IMR-90 (cell line): Measurements from ENCODE around the gene AJAP1. TPM values are rescaled to one million over a fixed set of nuclear protein-coding genes. Genes with fewer than 3 reads are reported as not detected.

Source experiments
- ATAC-seq: fragments of 200-7000 bp; cut with Tn5 transposase; 2 replicates; pipeline ENCODE4 v1.9.1; 2020; ENCODE audit warnings: low read depth, mild to moderate bottlenecking, moderate library complexity
- BruUV-seq: library from RNA; stranded (reverse); fragments of 400-500 nt; replicated peaks from 2 replicates; lab custom pipeline; 2021; lab: Mats Ljungman, UMichigan
- CTCF ChIA-PET: fragments of 300-600 bp; formaldehyde crosslinking; extraction: SDS; loops from one replicate; lab custom pipeline; 2021; ENCODE audit warnings: antibody characterized with exemption; lab: Yijun Ruan, JAX
- POLR2A ChIA-PET: fragments of 300-600 bp; sonication (Branson Sonifier 250); formaldehyde crosslinking; loops from one replicate; lab custom pipeline; 2022; ENCODE audit warnings: antibody characterized with exemption; ENCODE audit not compliant: unreplicated experiment; lab: Charles Lee
- DNase-seq: peaks from one replicate; pipeline ENCODE4 v3.0.0; 2013
- H2AFZ ChIP-seq: replicated peaks from 2 replicates; pipeline ENCODE3; 2013; ENCODE audit warnings: low read length, mild to moderate bottlenecking; ENCODE audit not compliant: poor library complexity
- H2AK5ac ChIP-seq: 2 replicates; pipeline ENCODE4 v1.6.1; 2013; ENCODE audit warnings: low read depth, low read length, inconsistent platforms
- H2AK9ac ChIP-seq: replicated peaks from 2 replicates; pipeline ENCODE3; 2013; ENCODE audit warnings: mild to moderate bottlenecking, low read depth, low read length, moderate library complexity; ENCODE audit not compliant: poor library complexity
- H2BK120ac ChIP-seq: 2 replicates; pipeline ENCODE4 v1.6.1; 2013; ENCODE audit warnings: low read depth, low read length, inconsistent platforms
- H2BK15ac ChIP-seq: 3 replicates; pipeline ENCODE4 v1.6.1; 2013; ENCODE audit warnings: low read depth, low read length, inconsistent platforms
- H2BK20ac ChIP-seq: 2 replicates; pipeline ENCODE4 v1.6.1; 2013; ENCODE audit warnings: low read depth, mild to moderate bottlenecking, inconsistent platforms, low read length, moderate library complexity
- H2BK5ac ChIP-seq: 2 replicates; pipeline ENCODE4 v1.6.1; 2013; ENCODE audit warnings: mild to moderate bottlenecking, low read depth, low read length, inconsistent platforms; ENCODE audit not compliant: poor library complexity, severe bottlenecking
- H3K14ac ChIP-seq: replicated peaks from 2 replicates; pipeline ENCODE4 v1.6.1; 2013; ENCODE audit warnings: low read depth, low read length, inconsistent platforms
- H3K18ac ChIP-seq: 2 replicates; pipeline ENCODE4 v1.6.1; 2013; ENCODE audit warnings: low read depth, low read length, control low read depth
- H3K23ac ChIP-seq: 2 replicates; pipeline ENCODE4 v1.6.1; 2013; ENCODE audit warnings: low read depth, low read length, inconsistent platforms
- H3K27ac ChIP-seq: 2 replicates; pipeline ENCODE4 v1.5.1; 2013; ENCODE audit warnings: mild to moderate bottlenecking, control low read depth, low read length; ENCODE audit not compliant: insufficient read depth
- H3K27me3 ChIP-seq: 2 replicates; pipeline ENCODE4 v1.6.1; 2013; ENCODE audit warnings: low read length; ENCODE audit not compliant: control insufficient read depth, insufficient read depth
- H3K36me3 ChIP-seq: 2 replicates; pipeline ENCODE4 v1.6.1; 2013; ENCODE audit warnings: low read length, mixed read lengths; ENCODE audit not compliant: control insufficient read depth, insufficient read depth
- H3K4ac ChIP-seq: 2 replicates; pipeline ENCODE4 v1.6.1; 2013; ENCODE audit warnings: low read depth, low read length, inconsistent platforms
- H3K4me1 ChIP-seq: 2 replicates; pipeline ENCODE4 v1.6.1; 2013; ENCODE audit warnings: low read length, mixed read lengths; ENCODE audit not compliant: control insufficient read depth, insufficient read depth
- H3K4me2 ChIP-seq: 2 replicates; pipeline ENCODE4 v1.6.1; 2013; ENCODE audit warnings: low read depth, mild to moderate bottlenecking, control low read depth, low read length, moderate library complexity
- H3K4me3 ChIP-seq: 2 replicates; pipeline ENCODE4 v1.5.1; 2013; ENCODE audit warnings: low read depth, mild to moderate bottlenecking, control low read depth, low read length, moderate library complexity; ENCODE audit not compliant: insufficient read depth
- H3K56ac ChIP-seq: 2 replicates; pipeline ENCODE4 v1.6.1; 2013; ENCODE audit warnings: low read length, inconsistent platforms; ENCODE audit not compliant: insufficient read depth; ENCODE audit errors: extremely low read depth
- H3K79me1 ChIP-seq, 2 experiments: 2 replicates each; pipeline ENCODE4 v1.6.1; 2013; ENCODE audit warnings: low read length in 2 of 2, inconsistent platforms in 1 of 2, low read depth in 1 of 2
- H3K9ac ChIP-seq: 2 replicates; pipeline ENCODE4 v1.6.1; 2013; ENCODE audit warnings: low read depth, low read length, control low read depth
- H3K9me1 ChIP-seq: 2 replicates; pipeline ENCODE4 v1.6.1; 2013; ENCODE audit warnings: low read length, inconsistent platforms; ENCODE audit not compliant: insufficient read depth
- H3K9me3 ChIP-seq: 2 replicates; pipeline ENCODE4 v1.6.1; 2013; ENCODE audit warnings: low read length; ENCODE audit not compliant: control insufficient read depth, insufficient read depth
- H4K20me1 ChIP-seq: 2 replicates; pipeline ENCODE4 v1.6.1; 2013; ENCODE audit warnings: low read length, inconsistent platforms; ENCODE audit not compliant: insufficient read depth
- H4K5ac ChIP-seq: 2 replicates; pipeline ENCODE4 v1.6.1; 2013; ENCODE audit warnings: mild to moderate bottlenecking, low read depth, low read length, control low read depth
- H4K8ac ChIP-seq, 2 experiments: 2 replicates each; pipeline ENCODE4 v1.6.1; 2013; ENCODE audit warnings: low read depth in 2 of 2, low read length in 2 of 2, control low read depth in 1 of 2, inconsistent platforms in 1 of 2
- H4K91ac ChIP-seq: 2 replicates; pipeline ENCODE4 v1.6.1; 2013; ENCODE audit warnings: low read depth, low read length, inconsistent platforms; ENCODE audit not compliant: insufficient read depth
- FOS ChIP-seq: fragments of 150-350 bp; IDR thresholded peaks from 2 replicates; pipeline ENCODE4 v1.6.1; 2016; ENCODE audit warnings: low read depth, low read length
- MXI1 ChIP-seq: IDR thresholded peaks from 2 replicates; pipeline ENCODE4 v1.6.1; 2012; ENCODE audit warnings: low read depth, mild to moderate bottlenecking, low read length, moderate library complexity, borderline replicate concordance
- RFX5 ChIP-seq: IDR thresholded peaks from 2 replicates; pipeline ENCODE4 v1.8.0; 2012; ENCODE audit warnings: low read depth, mild to moderate bottlenecking, low read length, moderate library complexity
- SMC3 ChIP-seq: fragments of 150-350 bp; IDR thresholded peaks from 2 replicates; pipeline ENCODE4 v1.6.1; 2016; ENCODE audit warnings: low read depth, mild to moderate bottlenecking, antibody characterized with exemption, low read length, moderate library complexity
- WGBS, 2 experiments: methylation state at CpG; one replicate each; pipeline versions ENCODE4 v1.1.5 to v1.1.7; 2013; ENCODE audit warnings: missing lambda C conversion rate in 2 of 2; ENCODE audit not compliant: insufficient read length in 1 of 2; ENCODE audit errors: extremely low coverage in 2 of 2; 5-methylcytosine and 5-hydroxymethylcytosine counted together
- dilution Hi-C: fragments of 300-500 bp; cut with HindIII; formaldehyde crosslinking; loops from one replicate; pipeline ENCODE4 v1.14.3; 2018; ENCODE audit warnings: low sequenced_read_pairs; ENCODE audit not compliant: unreplicated experiment
- in situ Hi-C: fragments of 300-500 bp; cut with MboI; formaldehyde crosslinking; loops from 3 replicates; pipeline ENCODE4 v1.14.3; 2019; ENCODE audit warnings: low sequenced_read_pairs, inconsistent platforms, mixed read lengths
- intact Hi-C: fragments of 100-400 bp; cut with micrococcal nuclease; formaldehyde crosslinking; loops from 2 replicates; pipeline ENCODE4 v1.10.0; 2022
- polyA plus RNA-seq, 3 experiments: library from polyadenylated mRNA; depleted of rRNA; stranded (reverse); fragments of >200 nt; gene quantifications; 2 replicates each; pipeline ENCODE4 v1.2.3, GENCODE V29; 2012; ENCODE audit warnings: low replicate concordance in 1 of 3
- total RNA-seq: library from RNA; depleted of rRNA; stranded (reverse); fragments of >200 nt; gene quantifications from 2 replicates; pipeline ENCODE4 v1.2.3, GENCODE V29; 2012

The AJAP1 gene
- total and polyA plus RNA-seq, 2 of the 4 experiments (the other 2 are of a cell fraction) = under 0.01 to 0.02 TPM

GRCh38 chr1:4775506-4775905 is 121.1 kb downstream of the AJAP1 start:
- H3K9me3 ChIP-seq = peaks cover 43% of the 10 kb centered on the region
- no peak overlapping the region for H2BK5ac ChIP-seq
- no TSS peak for BruUV-seq
- no peak overlapping the region for H2BK20ac ChIP-seq
- H3K9ac ChIP-seq = no peak overlapping the region
- in situ Hi-C loops = no loop called here
- H3K56ac ChIP-seq = no peak overlapping the region
- H4K91ac ChIP-seq = no peak overlapping the region
- intact Hi-C loops = no loop called here
- no peak overlapping the region for H2AK9ac ChIP-seq
- no peak overlapping the region for H2BK120ac ChIP-seq
- H3K27ac ChIP-seq = no peak overlapping the region
- no peak overlapping the region for H3K23ac ChIP-seq
- ATAC-seq (no peak), DNase-seq (no peak)
- no peak overlapping the region for H3K18ac ChIP-seq
- H3K4me1 ChIP-seq = no peaks in the 10 kb centered on the region
- H2AK5ac ChIP-seq = no peak overlapping the region
- H4K8ac ChIP-seq = no peak overlapping the region
- H3K36me3 ChIP-seq = no peaks in the 10 kb centered on the region
- H3K4ac ChIP-seq = no peak overlapping the region
- no peak overlapping the region for H3K4me2 ChIP-seq
- H3K9me1 ChIP-seq = no peaks in the 10 kb centered on the region
- H4K5ac ChIP-seq = no peak overlapping the region
- no peak overlapping the region for H2BK15ac ChIP-seq
- no peak overlapping the region for H3K14ac ChIP-seq
- ChIA-PET CTCF (no interaction called here), POLR2A (no interaction called here)
- H3K4me3 ChIP-seq = no peak overlapping the region
- H3K79me1 ChIP-seq = no peaks in the 10 kb centered on the region
- TF ChIP-seq SMC3 (no peak), RFX5 (no peak), FOS (no peak), MXI1 (no peak)
- 70% methylated on average over 2 of the region's 9 CpGs; no CpG with 5 or more reads in 1 of the 2 experiments for WGBS, 2 experiments
- H2AFZ ChIP-seq = no peak overlapping the region
- dilution Hi-C loops = no loop called here
- H4K20me1 ChIP-seq = no peaks in the 10 kb centered on the region
- no peaks in the 10 kb centered on the region for H3K27me3 ChIP-seq
